Activated CD8-positive, alpha-beta memory T cell treated with anti-CD3 and anti-CD28 coated beads for 48 hours (primary cell): Measurements from ENCODE around the gene CDX2.
"Not testable (repeated sequence)": the region's sequence is repeated elsewhere in the genome, so short reads cannot be mapped to it uniquely, and the experiment has no call there.

Experiments used
- DNase-seq, 3 experiments: peaks; one replicate each; pipeline ENCODE4 v3.0.0-alpha.2; 2020; ENCODE audit warnings: low read depth in 2 of 3, low spot score in 2 of 3

The CDX2 gene

DNA sequence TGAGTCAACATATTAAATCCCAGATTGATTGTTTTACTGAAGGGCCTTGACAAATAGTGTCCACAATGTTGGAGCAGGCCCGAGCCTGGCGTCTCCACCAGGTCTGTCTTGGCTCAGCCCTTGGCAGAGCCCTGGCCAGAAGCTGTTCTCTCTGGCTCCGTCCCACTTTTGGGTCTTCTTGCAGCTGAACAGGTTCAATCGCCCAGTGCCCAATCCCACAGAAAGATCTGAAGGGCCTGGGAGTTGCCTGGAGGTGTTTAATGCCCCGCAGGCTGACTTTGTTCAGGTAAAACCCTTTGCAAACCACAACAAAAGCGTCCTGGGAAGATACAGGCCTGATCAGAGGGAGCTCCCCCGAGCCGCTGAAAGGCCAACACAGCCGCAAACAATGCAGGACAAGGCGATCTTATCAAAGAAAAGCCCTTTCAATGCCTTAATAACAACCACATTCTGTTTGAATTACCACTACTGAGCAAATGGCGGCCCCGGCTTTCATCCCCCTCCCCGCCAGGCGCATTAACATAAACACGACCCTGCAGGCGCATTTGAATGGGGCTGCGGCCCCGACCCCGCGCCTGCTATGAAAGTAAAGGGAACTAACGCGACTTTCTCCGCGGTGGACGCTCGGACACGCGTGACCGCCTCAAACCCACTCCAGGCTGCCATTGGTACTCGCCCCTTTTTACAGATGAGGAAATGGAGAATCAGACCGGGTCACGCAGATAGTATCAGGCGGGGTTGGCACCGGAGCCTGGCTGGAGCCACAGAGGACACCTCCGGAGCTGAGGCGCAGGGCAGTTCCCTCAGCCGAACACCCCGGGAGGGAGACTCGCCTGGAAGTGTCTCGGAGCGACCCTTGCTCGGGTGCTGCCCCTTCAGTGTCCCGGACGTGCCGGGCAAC lies 3.1 kb downstream of the CDX2 start:
- no peak for DNase-seq

DNA sequence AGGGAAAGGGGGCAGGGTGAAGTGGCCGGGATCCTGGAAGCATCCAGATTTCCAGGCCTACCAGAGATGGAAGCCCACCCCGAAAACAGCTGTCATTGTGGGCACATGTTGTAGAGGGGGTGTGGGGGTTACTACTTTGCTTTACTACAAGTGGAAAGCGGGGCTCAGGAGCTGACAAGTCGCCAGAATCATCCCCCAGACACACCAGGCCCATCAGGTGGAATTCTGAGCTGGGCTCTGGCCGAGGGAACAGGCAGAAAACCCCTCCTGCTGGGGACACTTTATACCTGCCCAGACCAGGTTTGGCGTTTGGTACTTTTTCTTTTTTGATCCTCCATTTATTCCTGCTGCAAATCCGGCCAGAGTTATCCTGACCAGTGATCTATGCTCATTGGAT lies 3.8 kb downstream of the CDX2 start:
- no peak for DNase-seq

DNA sequence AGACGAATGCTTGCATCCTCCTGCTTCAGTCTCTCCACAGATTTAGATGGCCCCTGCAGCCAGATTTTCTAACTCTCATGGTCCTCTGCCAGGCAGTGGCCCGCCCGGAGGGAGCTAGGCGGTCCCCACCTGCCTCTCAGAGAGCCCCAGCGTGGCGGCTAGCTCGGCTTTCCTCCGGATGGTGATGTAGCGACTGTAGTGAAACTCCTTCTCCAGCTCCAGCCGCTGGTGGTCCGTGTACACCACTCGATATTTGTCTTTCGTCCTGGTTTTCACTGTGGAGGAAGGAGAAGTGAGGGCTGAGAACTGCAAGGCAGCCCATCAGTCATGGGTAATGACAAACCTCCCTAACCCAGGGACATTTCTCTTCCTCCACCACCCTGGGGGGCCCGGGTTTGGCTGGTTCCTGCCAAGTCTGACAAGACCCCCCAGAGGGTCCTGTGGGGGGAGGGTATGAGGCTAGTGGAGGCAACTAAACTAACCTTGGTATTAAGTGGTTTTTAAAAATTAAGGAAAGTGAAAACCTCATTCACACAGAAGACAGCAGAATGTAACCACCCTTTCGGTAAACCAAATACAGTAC lies 4.3 kb downstream of the CDX2 start:
- no peak for DNase-seq

DNA sequence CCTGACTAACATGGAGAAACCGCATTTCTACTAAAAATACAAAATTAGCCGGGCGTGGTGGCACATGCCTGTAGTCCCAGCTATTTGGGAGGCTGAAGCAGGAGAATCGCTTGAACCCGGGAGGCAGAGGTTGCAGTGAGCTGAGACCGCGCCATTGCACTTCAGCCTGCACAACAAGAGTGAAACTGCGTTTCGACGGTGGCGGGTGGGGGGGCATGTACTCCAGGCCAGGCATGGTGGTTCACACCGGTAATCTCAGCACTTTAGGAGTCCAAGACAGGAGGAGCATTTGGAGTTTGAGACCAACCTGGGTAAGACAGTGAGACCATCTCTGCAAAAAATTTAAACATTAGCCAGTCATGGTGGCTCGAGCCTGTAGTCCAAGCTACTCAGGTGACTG lies 4.9 kb downstream of the CDX2 start:
- DNase-seq: not testable (repeated sequence)

DNA sequence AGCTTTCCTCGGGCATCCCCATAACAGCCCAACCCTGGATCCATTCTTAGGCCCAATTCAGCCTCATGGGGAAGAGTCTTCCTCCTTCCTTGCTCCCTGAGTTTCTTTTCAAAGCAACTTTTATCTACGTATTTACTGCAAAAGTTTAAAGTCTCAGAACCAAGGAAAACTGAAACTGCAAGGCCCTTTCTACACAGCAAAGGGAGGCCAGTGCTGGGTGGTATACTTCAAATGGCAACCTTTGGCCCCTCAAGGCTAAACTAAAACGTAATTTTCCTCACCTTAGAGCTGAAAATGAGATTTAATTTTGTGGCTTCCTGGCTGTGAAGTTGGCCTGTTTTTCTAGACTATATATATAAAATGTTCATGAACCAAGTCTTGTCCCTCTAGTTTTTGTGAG lies 5.6 kb downstream of the CDX2 start:
- DNase-seq: no peak

DNA sequence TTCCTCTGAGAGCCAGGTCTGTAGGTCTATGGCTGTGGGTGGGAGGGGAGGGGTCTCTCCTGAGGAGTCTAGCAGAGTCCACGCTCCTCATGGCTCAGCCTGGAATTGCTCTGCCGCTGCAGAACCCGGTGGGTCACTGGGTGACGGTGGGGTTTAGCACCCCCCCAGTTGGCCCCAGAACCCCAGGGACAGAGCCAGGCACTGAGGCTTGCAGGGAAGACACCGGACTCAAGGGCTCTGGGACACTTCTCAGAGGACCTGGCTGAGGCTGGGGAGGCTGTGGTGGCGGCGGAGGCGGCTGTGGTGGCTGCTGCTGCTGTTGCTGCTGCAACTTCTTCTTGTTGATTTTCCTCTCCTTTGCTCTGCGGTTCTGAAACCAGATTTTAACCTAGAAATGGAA lies 6.1 kb downstream of the CDX2 start:
- no peak for DNase-seq

DNA sequence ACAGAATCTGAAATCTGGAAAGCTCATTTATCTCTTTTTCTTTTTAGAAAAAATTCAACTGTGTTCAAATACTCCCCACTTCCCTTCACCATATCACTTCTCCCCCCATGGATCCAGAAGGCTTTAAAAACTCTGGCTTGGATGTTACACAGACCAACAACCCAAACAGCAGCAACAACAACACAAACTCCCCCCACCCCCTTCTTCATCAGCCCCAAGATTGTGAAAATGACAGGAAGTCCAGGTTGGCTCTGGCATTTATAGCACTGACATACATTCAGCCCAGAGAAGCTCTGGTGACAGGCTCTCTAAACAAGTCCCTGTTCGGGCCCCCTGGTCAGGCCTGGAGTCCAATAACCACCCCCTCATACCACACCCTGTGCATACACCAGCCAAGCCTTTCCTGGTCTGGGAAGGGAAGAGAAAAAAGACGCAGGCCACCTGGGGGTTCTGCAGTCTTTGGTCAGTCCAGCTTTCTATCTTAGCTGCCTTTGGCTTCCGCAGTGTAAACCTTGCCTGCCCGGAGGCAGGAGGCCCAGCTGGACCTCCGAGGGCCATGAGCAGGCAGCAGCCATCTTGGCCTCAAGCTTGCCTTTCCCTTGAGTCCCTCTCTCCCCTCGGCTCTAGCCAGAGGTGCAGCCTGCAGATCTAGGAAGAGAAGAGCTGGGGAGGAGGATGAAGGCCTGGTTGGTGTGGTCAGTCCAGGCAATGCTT lies 6.8 kb downstream of the CDX2 start:
- DNase-seq: no peak

DNA sequence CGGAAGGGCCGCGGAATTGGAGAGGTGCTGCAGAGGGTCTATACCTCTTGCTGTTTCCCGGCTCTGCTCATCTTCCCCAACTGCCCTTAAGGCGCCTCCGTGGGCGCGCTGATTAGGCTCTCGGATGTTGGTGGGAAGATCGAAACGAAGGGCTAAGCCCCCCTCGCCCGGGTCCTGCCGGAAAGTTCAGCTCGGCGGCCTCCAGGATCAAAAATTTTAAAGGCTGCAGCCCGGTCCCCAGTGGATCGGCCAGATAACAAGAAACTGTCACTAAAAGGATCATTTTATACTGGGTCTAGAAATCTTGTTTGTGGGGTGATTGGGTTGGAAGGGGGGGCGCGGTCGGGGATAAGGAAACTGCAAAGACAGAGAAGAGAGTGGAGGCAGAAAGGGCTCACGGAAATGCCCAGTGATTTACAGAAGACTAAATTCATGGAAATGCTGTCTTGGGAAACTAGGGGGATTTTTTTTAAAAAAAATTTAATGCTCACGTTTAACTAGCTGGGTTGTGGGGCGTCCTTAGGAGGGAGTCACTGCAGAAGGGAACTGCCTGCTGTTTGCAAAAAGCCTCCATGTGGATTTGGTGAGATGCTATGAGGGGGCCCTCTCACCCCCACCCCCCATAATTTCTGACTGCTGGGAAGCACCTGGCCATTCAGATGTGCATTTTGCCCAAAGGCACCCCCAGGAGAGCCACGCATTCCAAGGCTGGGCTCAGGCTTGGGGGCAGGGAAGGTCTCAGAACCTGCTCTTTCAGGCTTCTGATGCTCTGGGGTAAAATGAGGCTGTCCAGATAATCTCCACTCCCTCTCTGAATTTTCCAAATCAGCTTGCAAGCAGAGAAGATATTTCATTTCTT lies 7.7 kb downstream of the CDX2 start:
- DNase-seq: no peak

DNA sequence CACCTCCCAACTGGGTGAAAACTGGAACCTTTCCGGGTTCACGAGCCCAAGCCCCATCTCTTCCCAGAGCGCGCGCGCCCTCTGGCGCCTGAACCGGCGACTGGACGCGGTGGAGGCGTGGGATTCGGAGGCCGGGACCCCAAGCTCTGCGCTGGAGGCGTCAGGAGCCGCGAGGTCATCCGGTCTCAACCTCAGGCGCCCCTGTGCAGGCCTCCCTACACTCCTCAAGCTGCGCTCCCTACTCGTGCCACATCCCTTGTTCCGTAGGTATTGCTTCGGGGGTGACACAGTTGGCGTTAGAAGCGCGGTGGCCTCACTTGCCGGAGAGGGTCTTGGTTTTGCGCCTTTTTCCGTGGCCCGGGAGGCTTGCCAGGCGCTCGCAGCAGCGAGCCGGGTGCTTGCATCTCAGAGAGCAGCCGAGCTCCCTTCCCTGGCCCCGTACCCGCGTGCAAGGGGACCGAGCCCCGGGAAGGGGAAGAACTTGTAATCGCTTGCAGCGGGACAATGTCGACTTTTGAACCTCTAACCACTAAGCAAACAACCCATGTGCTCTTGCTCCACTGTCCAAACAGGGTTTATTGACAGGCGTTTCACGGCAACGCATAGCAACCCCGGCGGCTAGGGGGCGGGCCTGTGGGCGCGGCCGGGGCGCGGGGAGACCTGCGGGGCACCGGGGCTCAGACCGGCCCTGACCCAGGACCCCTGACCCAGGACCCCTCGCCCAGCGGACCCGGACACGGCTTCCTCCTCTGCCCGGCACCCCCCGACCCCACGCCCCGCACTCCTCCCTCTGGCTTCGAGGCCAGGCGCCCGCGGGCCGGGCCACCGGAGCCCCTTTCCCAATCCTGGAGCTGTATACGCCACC lies 8.5 kb downstream of the CDX2 start:
- no peak for DNase-seq

DNA sequence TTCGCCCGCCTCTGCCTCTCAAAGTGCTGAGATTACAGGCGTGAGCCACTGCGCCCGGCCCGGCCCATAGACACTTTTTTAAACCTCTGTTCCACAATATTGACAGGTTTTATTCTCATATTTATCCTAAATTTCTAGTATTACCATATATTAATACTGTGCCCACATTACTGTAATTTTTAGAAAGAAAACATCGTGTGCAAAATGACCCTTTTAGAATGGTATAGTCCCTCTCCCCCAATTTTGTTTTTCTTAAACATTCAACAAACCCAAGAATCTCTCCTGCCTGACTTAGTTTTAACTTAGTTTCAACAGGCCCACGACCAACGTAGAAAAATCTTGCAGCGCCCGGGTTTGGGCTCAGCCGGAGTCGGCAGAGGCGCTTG lies 9.1 kb downstream of the CDX2 start:
- no peak for DNase-seq

DNA sequence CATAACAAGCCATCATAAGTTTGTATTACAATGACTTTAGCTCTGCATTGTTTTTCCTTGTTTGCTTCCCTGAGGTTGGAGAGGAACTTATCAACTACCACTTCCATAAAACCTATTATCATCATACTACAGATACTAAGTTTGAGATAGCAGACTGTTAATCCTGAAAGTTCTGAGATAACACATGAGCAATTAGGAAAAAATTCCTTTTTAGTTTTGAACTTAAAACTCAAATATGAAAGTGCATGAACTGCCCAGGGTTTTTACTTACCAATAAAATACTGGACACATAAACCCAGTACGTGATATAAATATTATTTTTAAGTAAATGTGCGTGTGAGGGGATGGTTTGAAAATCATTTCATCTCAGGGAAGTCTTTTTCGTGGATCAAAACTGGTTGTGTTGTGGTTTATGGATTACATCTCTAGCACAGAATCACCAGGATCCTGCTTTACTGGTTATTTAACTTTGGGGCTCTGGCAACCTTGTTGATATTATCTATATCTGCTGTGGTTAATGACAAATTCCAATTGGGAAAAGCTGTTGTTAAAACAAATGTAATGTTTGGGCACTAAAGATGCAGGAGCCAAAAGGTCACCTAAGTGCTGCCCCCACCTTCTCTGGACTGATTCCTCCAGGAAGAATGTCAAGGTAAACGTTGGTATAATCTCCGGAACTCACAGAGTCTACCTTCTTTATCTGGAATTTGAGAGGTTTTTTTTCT lies 12.4 kb downstream of the CDX2 start:
- DNase-seq: no peak

DNA sequence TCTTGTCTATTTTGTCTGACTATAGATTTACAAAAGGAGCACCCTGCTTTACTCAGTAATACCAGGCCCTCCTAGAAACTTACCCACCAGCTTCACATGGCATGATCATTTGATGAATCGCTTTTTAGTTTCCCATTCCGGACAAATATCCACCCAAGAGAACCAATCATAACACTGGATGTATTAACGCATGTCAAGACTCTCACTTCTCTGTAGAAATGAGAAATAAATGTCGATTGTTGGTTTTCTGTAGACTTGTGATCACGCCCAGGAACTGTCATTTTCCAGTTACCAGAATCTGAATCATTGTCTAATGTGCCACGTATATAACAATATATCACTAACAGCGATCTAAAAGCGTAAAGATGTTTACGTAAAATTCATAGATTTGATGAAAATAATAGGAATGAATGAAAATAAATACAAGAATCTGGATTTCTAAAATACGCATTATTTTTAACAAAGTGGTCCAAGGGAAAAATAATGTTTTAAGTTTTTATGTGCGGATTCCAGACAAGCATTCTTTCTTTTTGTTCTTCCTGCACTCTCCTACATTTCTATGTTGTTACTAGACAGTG lies 14.0 kb downstream of the CDX2 start:
- no peak for DNase-seq

DNA sequence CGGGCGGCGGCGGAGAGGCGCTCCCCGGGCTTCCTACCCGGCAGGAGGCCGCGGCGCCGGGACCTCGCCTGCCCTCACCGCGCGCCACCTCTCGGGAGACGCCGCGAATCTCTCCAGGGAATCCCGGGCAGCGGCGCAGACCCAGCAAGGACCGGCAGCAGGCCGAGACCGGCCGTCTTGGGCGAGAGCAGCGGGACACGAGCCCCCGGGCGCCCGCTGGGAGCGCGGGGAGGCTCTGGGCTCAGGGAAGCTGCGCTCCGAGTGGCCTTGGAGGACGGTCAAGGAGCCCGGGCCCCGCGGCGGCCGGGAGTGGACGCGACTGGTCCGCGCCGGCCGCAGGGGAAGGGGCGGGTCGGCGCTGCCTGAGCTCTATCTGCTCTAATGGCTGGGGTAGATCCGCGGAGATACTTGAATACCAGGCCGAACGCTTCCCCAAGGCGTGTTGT lies 14.7 kb downstream of the CDX2 start:
- no peak for DNase-seq

DNA sequence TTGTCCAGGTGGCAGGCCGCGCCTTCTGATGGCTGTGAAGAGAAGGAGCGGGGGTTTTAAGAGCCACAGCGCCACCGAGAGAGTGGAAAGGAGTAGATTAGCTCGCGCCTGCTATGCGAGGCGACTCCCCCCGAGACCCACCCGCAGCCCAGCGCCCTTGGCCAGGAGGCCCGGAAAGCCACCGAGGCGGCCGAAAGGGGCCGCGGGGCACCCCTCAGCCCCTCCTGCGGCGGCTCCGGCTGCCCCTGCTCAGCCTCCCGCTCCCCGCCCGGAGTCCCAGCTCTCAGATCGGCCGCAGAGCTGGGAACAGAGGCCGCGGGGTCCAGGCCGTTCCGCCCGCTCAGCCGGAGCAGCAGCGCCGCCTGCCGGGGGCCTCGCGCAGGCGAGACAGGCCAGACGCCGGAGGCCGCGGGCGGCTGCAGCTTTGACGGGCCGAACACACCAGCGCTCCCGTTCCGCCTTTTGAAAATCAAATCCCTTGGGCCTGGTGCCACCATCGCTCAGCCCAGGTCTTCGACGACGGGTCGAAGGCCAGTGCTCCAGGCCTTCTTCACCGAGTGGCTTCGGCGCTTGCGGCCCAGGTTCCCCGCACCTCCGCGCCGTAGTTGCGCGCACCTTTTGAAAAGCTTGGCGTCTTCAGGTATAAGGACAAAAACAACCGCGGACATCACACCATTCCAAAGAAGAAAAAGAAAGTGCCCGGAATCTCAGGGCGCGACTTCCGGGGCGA lies 15.3 kb downstream of the CDX2 start:
- DNase-seq: peak in 2 of 3 experiments; percentile 54 to 58

DNA sequence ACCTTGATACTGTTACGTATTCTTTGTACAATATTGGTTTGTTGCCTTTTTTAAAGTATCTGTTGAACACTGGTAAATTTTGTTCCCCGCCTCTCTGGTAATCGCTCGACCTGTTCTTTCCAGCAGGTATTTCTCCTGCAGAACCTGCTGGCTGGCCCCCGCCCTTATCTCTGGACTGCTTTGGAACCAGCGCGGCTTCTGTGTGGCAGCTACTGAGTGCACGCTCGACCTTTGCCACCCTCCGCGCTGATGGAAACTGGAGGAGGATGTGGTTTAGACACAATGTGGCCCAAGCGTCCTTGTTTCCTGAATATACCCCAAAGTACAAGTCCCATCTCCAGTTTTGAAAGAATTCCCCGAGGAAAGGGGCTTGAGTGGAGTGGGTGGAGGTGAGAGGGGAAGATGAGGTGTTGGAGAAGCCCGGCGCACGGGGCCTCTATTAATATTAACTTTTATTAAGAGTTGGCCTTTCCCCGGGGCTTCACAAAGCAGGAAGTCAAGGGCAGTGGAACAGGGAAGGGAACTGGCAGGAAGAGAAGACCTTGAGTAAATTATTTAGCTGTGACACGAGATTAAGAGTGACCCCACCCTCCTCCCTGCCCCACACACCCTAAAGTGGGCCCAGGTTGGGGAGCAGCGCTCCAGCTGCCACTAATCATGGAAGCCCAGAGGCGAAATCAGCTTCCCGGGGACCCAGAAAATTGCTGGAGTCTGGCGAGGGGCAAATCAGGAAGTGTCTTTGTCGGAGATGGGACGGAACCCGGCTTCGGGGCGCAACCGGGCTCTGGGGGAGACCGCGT lies 16.0 kb downstream of the CDX2 start:
- no peak for DNase-seq

DNA sequence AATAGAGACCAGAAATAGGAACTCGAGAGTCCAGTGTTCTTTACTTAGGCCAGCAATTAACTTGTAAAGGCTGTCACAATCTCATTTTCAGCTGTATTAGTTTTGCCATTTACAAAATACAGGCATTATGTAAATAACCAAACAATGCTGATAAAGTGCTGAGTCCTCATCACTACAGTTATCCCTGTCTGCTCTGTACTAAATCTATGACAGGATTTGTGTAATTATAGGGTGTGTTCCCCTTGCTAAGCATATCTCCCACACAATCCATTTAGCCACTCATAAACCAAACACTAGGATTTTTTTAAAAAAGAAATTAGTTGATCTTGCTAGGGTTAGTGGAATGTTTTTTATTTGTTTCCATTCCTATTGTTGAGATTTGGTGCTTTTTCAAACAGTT lies 26.1 kb downstream of the CDX2 start:
- DNase-seq: no peak

DNA sequence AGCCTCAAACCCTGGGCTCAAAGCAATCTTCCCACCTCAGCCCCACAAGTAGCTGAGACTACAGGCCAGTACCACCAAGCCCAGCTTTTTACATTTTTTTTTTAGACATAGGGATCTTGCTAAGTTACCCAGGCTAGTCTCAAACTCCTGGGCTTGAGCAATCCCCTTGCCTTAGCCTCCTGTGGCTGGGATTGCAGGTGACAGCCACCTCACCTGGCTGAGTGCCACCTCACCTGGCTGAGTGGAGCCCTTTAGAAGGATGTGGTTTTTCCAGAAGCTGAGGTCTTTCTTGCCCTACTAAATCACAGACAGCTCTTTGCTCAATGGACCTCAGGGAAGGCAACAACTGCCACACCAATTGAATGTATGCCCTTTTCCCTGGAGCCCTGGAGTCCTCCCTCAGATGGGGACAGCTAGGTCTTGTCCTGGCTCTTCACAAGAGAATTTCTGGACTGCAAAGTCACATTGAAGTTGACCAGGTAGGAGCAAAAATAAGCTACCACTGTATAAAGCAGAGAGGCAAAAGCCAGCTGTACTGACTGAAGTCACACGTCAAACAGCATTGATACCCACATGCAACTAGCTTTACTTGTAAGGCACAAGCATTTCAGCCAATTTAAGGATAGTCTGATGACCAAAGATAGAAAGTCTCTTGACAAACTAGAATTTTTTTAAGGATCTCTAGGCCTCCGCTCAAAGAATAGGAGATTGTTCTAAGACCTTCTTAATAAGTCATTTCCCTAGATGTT lies 35.4 kb downstream of the CDX2 start:
- DNase-seq: no peak
